Karpas-422 (cell line): ENCODE results near the gene PSD4. TPM values are rescaled to one million over a fixed set of nuclear protein-coding genes. Genes with fewer than 3 reads are reported as not detected.

Experiments used
- DNase-seq: peaks from one replicate; pipeline ENCODE4 v3.0.0-alpha.2; 2015
- H2AFZ ChIP-seq: fragments of 200-600 bp; sonication (generic); 2 replicates; pipeline ENCODE4 v1.6.1; 2014; ENCODE audit warnings: antibody characterized with exemption, low read length, mixed read lengths
- H3K27ac ChIP-seq: fragments of 200-600 bp; sonication (generic); 2 replicates; pipeline ENCODE4 v1.5.1; 2014; ENCODE audit warnings: mild to moderate bottlenecking, low read length, moderate library complexity
- H3K27me3 ChIP-seq: fragments of 200-600 bp; sonication (generic); 2 replicates; pipeline ENCODE4 v1.6.1; 2014; ENCODE audit warnings: low read length, mixed read lengths
- H3K36me3 ChIP-seq: fragments of 200-600 bp; sonication (generic); 2 replicates; pipeline ENCODE4 v1.6.1; 2014; ENCODE audit warnings: low read length, mixed read lengths; ENCODE audit not compliant: insufficient read depth
- H3K4me1 ChIP-seq: fragments of 200-600 bp; sonication (generic); 2 replicates; pipeline ENCODE4 v1.6.1; 2014; ENCODE audit warnings: mild to moderate bottlenecking, low read length, mixed read lengths
- H3K4me2 ChIP-seq: fragments of 200-600 bp; sonication (generic); 2 replicates; pipeline ENCODE4 v1.6.1; 2014; ENCODE audit warnings: low read length, low read depth, mild to moderate bottlenecking; ENCODE audit not compliant: poor library complexity, severe bottlenecking
- H3K4me3 ChIP-seq: fragments of 200-600 bp; sonication (generic); 2 replicates; pipeline ENCODE4 v1.5.1; 2014; ENCODE audit warnings: mild to moderate bottlenecking, antibody characterized with exemption, low read length, mixed read lengths
- H3K79me2 ChIP-seq: fragments of 200-600 bp; sonication (generic); 2 replicates; pipeline ENCODE4 v1.6.1; 2014; ENCODE audit warnings: mild to moderate bottlenecking, low read length, mixed read lengths
- H3K9ac ChIP-seq: fragments of 200-600 bp; sonication (generic); 2 replicates; pipeline ENCODE4 v1.6.0; 2014; ENCODE audit warnings: low read length
- H3K9me2 ChIP-seq: fragments of 200-600 bp; sonication (generic), shearing (Covaris generic); replicated peaks from 2 replicates; pipeline ENCODE4 v1.6.0; 2014; ENCODE audit warnings: mild to moderate bottlenecking, low read length, moderate library complexity; ENCODE audit not compliant: insufficient read depth
- H3K9me3 ChIP-seq: fragments of 300-700, 200-600 bp; sonication (generic); 2 replicates; pipeline ENCODE4 v1.6.1; 2014; ENCODE audit warnings: low read length, mixed read lengths
- H4K20me1 ChIP-seq: fragments of 200-600 bp; sonication (generic); 2 replicates; pipeline ENCODE4 v1.6.1; 2014; ENCODE audit warnings: mild to moderate bottlenecking, antibody characterized with exemption, low read length, low read depth; ENCODE audit not compliant: insufficient read depth
- total RNA-seq: library from RNA; depleted of rRNA; stranded (reverse); fragments of >200 nt; shearing (Covaris generic); gene quantifications from 2 replicates; pipeline ENCODE4 v1.2.3, GENCODE V29; 2014; ENCODE audit warnings: low replicate concordance

The PSD4 gene
- total RNA-seq, 1 experiment from 2014 or later: 43.3 TPM

DNA sequence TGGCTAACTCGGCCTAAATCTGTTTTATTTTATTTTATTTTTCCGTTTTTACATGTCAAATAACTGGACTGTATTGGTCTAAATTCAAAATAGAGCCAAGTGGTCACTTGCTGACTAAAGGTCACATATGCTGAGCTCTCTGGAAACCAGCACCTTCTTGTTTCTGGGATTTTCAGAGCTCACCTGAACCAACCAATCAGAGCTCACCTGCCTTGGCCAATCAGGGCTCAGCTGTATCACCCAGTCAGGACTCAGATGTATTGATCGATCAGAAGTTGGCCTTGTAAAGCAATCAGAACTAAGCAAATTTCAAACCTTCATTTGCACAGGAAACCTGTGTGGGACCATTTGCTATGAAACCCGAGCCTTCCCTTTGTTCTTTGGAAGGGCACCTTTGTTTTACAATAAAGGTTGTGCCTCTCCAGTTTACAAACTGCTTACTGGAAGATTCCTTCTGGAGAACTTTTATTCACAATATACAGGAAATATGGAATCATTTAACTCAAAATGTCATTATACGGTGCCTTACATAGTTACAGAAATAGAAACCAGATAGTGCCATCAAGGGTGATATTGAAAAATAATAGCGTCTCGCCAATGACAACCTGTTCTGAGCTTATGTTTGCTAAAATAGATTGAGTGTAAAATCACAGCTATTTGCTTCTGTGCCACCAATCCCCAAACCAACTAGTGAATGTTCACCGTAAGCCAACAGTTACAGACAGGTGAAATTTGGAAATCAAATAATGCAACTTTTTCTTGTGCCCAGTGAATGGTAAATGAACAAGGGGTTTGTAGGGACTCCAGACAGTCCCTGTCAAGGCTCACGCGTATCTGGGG, 17.3 kb upstream of the PSD4 start:
- no peaks in the 10 kb centered on the region for H3K9me2 ChIP-seq
- no peaks in the 10 kb centered on the region for H3K27me3 ChIP-seq
- no peaks in the 10 kb centered on the region for H3K79me2 ChIP-seq
- H3K36me3 ChIP-seq: no peaks in the 10 kb centered on the region
- no peak overlapping the region for H3K4me2 ChIP-seq
- no peak overlapping the region for H3K9ac ChIP-seq
- H3K9me3 ChIP-seq: no peaks in the 10 kb centered on the region
- H3K4me1 ChIP-seq: no peaks in the 10 kb centered on the region
- H2AFZ ChIP-seq: no peak overlapping the region
- H3K4me3 ChIP-seq: no peak overlapping the region
- DNase-seq: no peak
- H3K27ac ChIP-seq: no peak overlapping the region
- no peaks in the 10 kb centered on the region for H4K20me1 ChIP-seq

- H3K4me2 ChIP-seq: no peak overlapping the region
- H3K27ac ChIP-seq: no peak overlapping the region
- no peak overlapping the region for H2AFZ ChIP-seq
- no peak for DNase-seq
- H3K9me2 ChIP-seq: no peaks in the 10 kb centered on the region
- H3K4me1 ChIP-seq: no peaks in the 10 kb centered on the region
- no peaks in the 10 kb centered on the region for H3K79me2 ChIP-seq
- no peak overlapping the region for H3K4me3 ChIP-seq
- no peaks in the 10 kb centered on the region for H3K9me3 ChIP-seq
- no peaks in the 10 kb centered on the region for H4K20me1 ChIP-seq
- no peaks in the 10 kb centered on the region for H3K36me3 ChIP-seq
- H3K9ac ChIP-seq: no peak overlapping the region
- no peaks in the 10 kb centered on the region for H3K27me3 ChIP-seq
Observed at GRCh38 chr2:113157118-113157896, 16.5 kb upstream of the PSD4 start.

- no peaks in the 10 kb centered on the region for H3K9me2 ChIP-seq
- H3K4me3 ChIP-seq: no peak overlapping the region
- no peaks in the 10 kb centered on the region for H3K36me3 ChIP-seq
- no peaks in the 10 kb centered on the region for H3K79me2 ChIP-seq
- no peak overlapping the region for H3K4me2 ChIP-seq
- DNase-seq: no peak
- H2AFZ ChIP-seq: no peak overlapping the region
- H3K4me1 ChIP-seq: no peaks in the 10 kb centered on the region
- H3K9ac ChIP-seq: no peak overlapping the region
- no peak overlapping the region for H3K27ac ChIP-seq
- no peaks in the 10 kb centered on the region for H3K9me3 ChIP-seq
- H4K20me1 ChIP-seq: no peaks in the 10 kb centered on the region
- no peaks in the 10 kb centered on the region for H3K27me3 ChIP-seq
Observed at GRCh38 chr2:113157897-113158753, 15.6 kb upstream of the PSD4 start.

GRCh38 chr2:113158884-113159553, 14.8 kb upstream of the PSD4 start:
- H3K27me3 ChIP-seq: no peaks in the 10 kb centered on the region
- no peak overlapping the region for H3K4me2 ChIP-seq
- no peaks in the 10 kb centered on the region for H4K20me1 ChIP-seq
- H3K4me1 ChIP-seq: no peaks in the 10 kb centered on the region
- no peaks in the 10 kb centered on the region for H3K9me2 ChIP-seq
- H3K27ac ChIP-seq: no peak overlapping the region
- no peak for DNase-seq
- H2AFZ ChIP-seq: no peak overlapping the region
- H3K9ac ChIP-seq: no peak overlapping the region
- H3K36me3 ChIP-seq: no peaks in the 10 kb centered on the region
- no peaks in the 10 kb centered on the region for H3K9me3 ChIP-seq
- H3K79me2 ChIP-seq: no peaks in the 10 kb centered on the region
- H3K4me3 ChIP-seq: no peak overlapping the region

DNA sequence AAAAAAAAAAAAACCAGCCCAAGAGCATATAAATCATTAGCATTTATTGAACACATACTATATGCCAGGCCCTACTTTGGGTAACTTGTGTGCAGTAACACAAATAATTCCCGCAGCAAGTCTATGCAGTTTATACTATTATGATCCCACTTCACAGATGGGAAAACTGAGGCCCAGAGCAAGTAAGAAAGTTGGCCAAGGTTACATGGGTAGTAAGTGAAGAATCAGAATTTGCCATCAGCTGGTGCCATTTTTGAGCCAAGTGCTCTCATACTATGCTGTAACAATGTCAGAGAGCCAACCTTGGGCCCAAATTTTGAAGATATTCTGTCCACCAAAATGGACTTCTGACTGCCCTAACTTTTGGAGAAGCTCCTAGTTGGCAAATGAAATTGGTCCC, 13.5 kb upstream of the PSD4 start:
- H3K36me3 ChIP-seq: no peaks in the 10 kb centered on the region
- no peaks in the 10 kb centered on the region for H3K79me2 ChIP-seq
- no peaks in the 10 kb centered on the region for H4K20me1 ChIP-seq
- no peak overlapping the region for H3K4me2 ChIP-seq
- H3K4me1 ChIP-seq: no peaks in the 10 kb centered on the region
- no peak overlapping the region for H3K9ac ChIP-seq
- H3K9me3 ChIP-seq: no peaks in the 10 kb centered on the region
- H3K9me2 ChIP-seq: no peaks in the 10 kb centered on the region
- no peak for DNase-seq
- H3K4me3 ChIP-seq: no peak overlapping the region
- no peak overlapping the region for H3K27ac ChIP-seq
- no peak overlapping the region for H2AFZ ChIP-seq
- H3K27me3 ChIP-seq: no peaks in the 10 kb centered on the region

DNA sequence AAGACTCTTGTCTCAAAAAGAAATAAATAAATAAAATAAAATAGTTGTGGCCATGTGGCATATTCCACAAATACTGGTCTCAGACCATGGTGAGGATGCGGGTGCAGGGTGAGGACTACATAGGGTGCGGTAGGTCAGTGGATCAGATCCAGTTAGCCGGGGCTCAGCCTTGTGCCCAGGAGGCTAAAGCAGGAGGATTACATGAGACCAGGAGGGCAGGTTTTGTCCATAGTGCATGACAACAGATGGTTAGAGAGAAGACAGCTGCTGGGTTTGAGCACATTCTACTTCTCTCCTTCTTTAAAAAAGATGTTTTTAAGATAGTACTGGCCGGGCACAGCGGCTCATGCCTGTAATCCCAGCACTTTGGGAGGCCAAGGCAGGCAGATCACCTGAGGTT, 12.8 kb upstream of the PSD4 start:
- no peaks in the 10 kb centered on the region for H3K36me3 ChIP-seq
- no peaks in the 10 kb centered on the region for H4K20me1 ChIP-seq
- H2AFZ ChIP-seq: no peak overlapping the region
- DNase-seq: no peak
- no peak overlapping the region for H3K9ac ChIP-seq
- no peak overlapping the region for H3K27ac ChIP-seq
- H3K4me2 ChIP-seq: no peak overlapping the region
- no peaks in the 10 kb centered on the region for H3K4me1 ChIP-seq
- no peak overlapping the region for H3K4me3 ChIP-seq
- no peaks in the 10 kb centered on the region for H3K9me3 ChIP-seq
- no peaks in the 10 kb centered on the region for H3K79me2 ChIP-seq
- no peaks in the 10 kb centered on the region for H3K27me3 ChIP-seq
- H3K9me2 ChIP-seq: no peaks in the 10 kb centered on the region

GRCh38 chr2:113162173-113162572, 11.6 kb upstream of the PSD4 start:
- Histone ChIP-seq H3K9me3 (no peaks in the 10 kb centered on the region), H3K79me2 (no peaks in the 10 kb centered on the region), H3K4me2 (no peak overlapping the region), H3K9me2 (no peaks in the 10 kb centered on the region), H2AFZ (no peak overlapping the region), H3K4me1 (no peaks in the 10 kb centered on the region), H3K27me3 (no peaks in the 10 kb centered on the region), H3K4me3 (no peak overlapping the region), H3K27ac (no peak overlapping the region), H3K36me3 (no peaks in the 10 kb centered on the region), H3K9ac (no peak overlapping the region), H4K20me1 (no peaks in the 10 kb centered on the region)
- DNase-seq: no peak
